PC-3 (cell line): ENCODE data around the gene KCND3. TPM values are rescaled to one million over a fixed set of nuclear protein-coding genes. Genes with fewer than 3 reads are reported as not detected.

Experiments
- ATAC-seq: fragments of 200-7000 bp; cut with Tn5 transposase; 2 replicates; pipeline ENCODE4 v1.9.1; 2020; ENCODE audit warnings: mild to moderate bottlenecking, moderate library complexity
- BruUV-seq: library from RNA; stranded (reverse); fragments of 400-500 nt; replicated peaks from 2 replicates; lab custom pipeline; 2021; lab: Mats Ljungman, UMichigan
- CTCF ChIA-PET: fragments of 300-600 bp; sonication (Branson Sonifier 250); formaldehyde crosslinking; loops from one replicate; lab custom pipeline; 2022; ENCODE audit warnings: antibody characterized with exemption; lab: Charles Lee
- POLR2A ChIA-PET: fragments of 300-600 bp; sonication (Branson Sonifier 250); formaldehyde crosslinking; loops from one replicate; lab custom pipeline; 2022; ENCODE audit warnings: antibody characterized with exemption; ENCODE audit not compliant: unreplicated experiment; lab: Charles Lee
- DNase-seq: peaks from one replicate; pipeline ENCODE4 v3.0.0-alpha.2; 2015
- H2AFZ ChIP-seq: fragments of 300-600 bp; sonication (generic); 2 replicates; pipeline ENCODE4 v1.6.0; 2016; ENCODE audit warnings: antibody characterized with exemption, low read length
- H3F3A ChIP-seq: fragments of 300-600 bp; sonication (generic); one replicate; pipeline ENCODE4 v1.6.0; 2017; ENCODE audit warnings: antibody characterized with exemption, low read length, control low read depth, mild to moderate bottlenecking; ENCODE audit not compliant: unreplicated experiment
- H3K27ac ChIP-seq: fragments of 300-600 bp; sonication (generic); 2 replicates; pipeline ENCODE4 v1.5.1; 2016; ENCODE audit warnings: mild to moderate bottlenecking, low read length
- H3K27me3 ChIP-seq: fragments of 300-600 bp; sonication (generic); 2 replicates; pipeline ENCODE4 v1.6.1; 2016; ENCODE audit warnings: low read length, mixed read lengths
- H3K36me3 ChIP-seq: fragments of 300-600 bp; sonication (generic); 2 replicates; pipeline ENCODE4 v1.6.1; 2016; ENCODE audit warnings: low read depth, mixed run types, low read length, mixed read lengths
- H3K4me1 ChIP-seq: fragments of 300-600 bp; sonication (generic); 2 replicates; pipeline ENCODE4 v1.5.1; 2016; ENCODE audit warnings: low read length; ENCODE audit not compliant: insufficient read depth
- H3K4me2 ChIP-seq: fragments of 300-600 bp; sonication (generic); 2 replicates; pipeline ENCODE4 v1.6.0; 2016; ENCODE audit warnings: low read length
- H3K4me3 ChIP-seq: fragments of 300-600 bp; sonication (generic); 2 replicates; pipeline ENCODE4 v1.5.1; 2016; ENCODE audit warnings: mild to moderate bottlenecking, low read length, mixed read lengths
- H3K79me2 ChIP-seq: fragments of 300-600 bp; sonication (generic); 2 replicates; pipeline ENCODE4 v1.6.1; 2017; ENCODE audit warnings: low read length, mixed read lengths
- H3K9ac ChIP-seq: fragments of 300-600 bp; sonication (generic); 2 replicates; pipeline ENCODE4 v1.6.0; 2016; ENCODE audit warnings: mild to moderate bottlenecking, low read length
- H3K9me2 ChIP-seq: fragments of 300-600 bp; sonication (generic); replicated peaks from 2 replicates; pipeline ENCODE4 v1.6.1; 2016; ENCODE audit warnings: mixed run types, low read length, mixed read lengths
- H3K9me3 ChIP-seq: fragments of 300-600 bp; sonication (generic); 2 replicates; pipeline ENCODE4 v1.6.1; 2016; ENCODE audit warnings: low read length, mixed read lengths
- H4K20me1 ChIP-seq: fragments of 300-600 bp; sonication (generic); 2 replicates; pipeline ENCODE4 v1.6.1; 2016; ENCODE audit warnings: low read length, mixed read lengths
- EZH2 ChIP-seq: fragments of 300-600 bp; sonication (generic); IDR thresholded peaks from one replicate; pipeline ENCODE4 v1.6.1; 2017; ENCODE audit warnings: antibody characterized with exemption, mild to moderate bottlenecking, low read length; ENCODE audit not compliant: unreplicated experiment
- EZH2phosphoT487 ChIP-seq: fragments of 300-600 bp; sonication (generic); IDR thresholded peaks from 2 replicates; pipeline ENCODE4 v1.6.1; 2018; ENCODE audit warnings: mild to moderate bottlenecking, antibody characterized with exemption, low read length, borderline replicate concordance
- intact Hi-C: fragments of 100-400 bp; cut with micrococcal nuclease; formaldehyde crosslinking; loops from 2 replicates; pipeline ENCODE4 v1.9.0; 2023
- total RNA-seq: library from RNA; depleted of rRNA; stranded (reverse); fragments of >200 nt; gene quantifications from 2 replicates; pipeline ENCODE4 v1.2.3, GENCODE V29; 2014
- TF ChIP-seq, protein P1 (sequence below): fragments of 300-600 bp; sonication (generic); conservative IDR thresholded peaks from 2 replicates; pipeline ENCODE4 v1.5.1; 2017; ENCODE audit warnings: antibody characterized with exemption, low read depth, mild to moderate bottlenecking, low read length

Gene KCND3
- total RNA-seq, 1 experiment from 2014 or later = not detected

GRCh38 chr1:111923766-111924165, 65.7 kb downstream of the KCND3 start:
- Histone ChIP-seq H3K4me1 (no peaks in the 10 kb centered on the region), H3K4me2 (no peak overlapping the region), H3K9me2 (no peaks in the 10 kb centered on the region), H2AFZ (no peak overlapping the region), H3K27me3 (peaks cover 47% of the 10 kb centered on the region), H3K9ac (no peak overlapping the region), H3K27ac (no peak overlapping the region), H4K20me1 (no peaks in the 10 kb centered on the region), H3K79me2 (no peaks in the 10 kb centered on the region), H3K4me3 (no peak overlapping the region), H3K9me3 (no peaks in the 10 kb centered on the region), H3F3A (no peaks in the 10 kb centered on the region), H3K36me3 (no peaks in the 10 kb centered on the region)
- ChIA-PET POLR2A (no interaction called here), CTCF (no interaction called here)
- ATAC-seq (no peak), DNase-seq (no peak)
- intact Hi-C loops = no loop called here
- BruUV-seq = no TSS peak
- TF ChIP-seq EZH2phosphoT487 (no peak), EZH2 (no peak)
- TF ChIP-seq, protein P1, sequence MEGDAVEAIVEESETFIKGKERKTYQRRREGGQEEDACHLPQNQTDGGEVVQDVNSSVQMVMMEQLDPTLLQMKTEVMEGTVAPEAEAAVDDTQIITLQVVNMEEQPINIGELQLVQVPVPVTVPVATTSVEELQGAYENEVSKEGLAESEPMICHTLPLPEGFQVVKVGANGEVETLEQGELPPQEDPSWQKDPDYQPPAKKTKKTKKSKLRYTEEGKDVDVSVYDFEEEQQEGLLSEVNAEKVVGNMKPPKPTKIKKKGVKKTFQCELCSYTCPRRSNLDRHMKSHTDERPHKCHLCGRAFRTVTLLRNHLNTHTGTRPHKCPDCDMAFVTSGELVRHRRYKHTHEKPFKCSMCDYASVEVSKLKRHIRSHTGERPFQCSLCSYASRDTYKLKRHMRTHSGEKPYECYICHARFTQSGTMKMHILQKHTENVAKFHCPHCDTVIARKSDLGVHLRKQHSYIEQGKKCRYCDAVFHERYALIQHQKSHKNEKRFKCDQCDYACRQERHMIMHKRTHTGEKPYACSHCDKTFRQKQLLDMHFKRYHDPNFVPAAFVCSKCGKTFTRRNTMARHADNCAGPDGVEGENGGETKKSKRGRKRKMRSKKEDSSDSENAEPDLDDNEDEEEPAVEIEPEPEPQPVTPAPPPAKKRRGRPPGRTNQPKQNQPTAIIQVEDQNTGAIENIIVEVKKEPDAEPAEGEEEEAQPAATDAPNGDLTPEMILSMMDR = no peak

GRCh38 chr1:111921948-111922347, 67.5 kb downstream of the KCND3 start:
- H3K9ac ChIP-seq = no peak overlapping the region

More at GRCh38 chr1:111921948-111922347, 67.5 kb downstream of the KCND3 start:
- no peak for TF ChIP-seq EZH2
- TF ChIP-seq, protein P1 = no peak
- TF ChIP-seq EZH2phosphoT487 = no peak
- ChIA-PET CTCF (no interaction called here), POLR2A (no interaction called here)
- Histone ChIP-seq H3K27ac (no peak overlapping the region), H3K79me2 (no peaks in the 10 kb centered on the region), H3F3A (no peaks in the 10 kb centered on the region), H3K4me1 (no peaks in the 10 kb centered on the region), H3K4me3 (no peak overlapping the region), H3K36me3 (no peaks in the 10 kb centered on the region), H3K4me2 (no peak overlapping the region), H4K20me1 (no peaks in the 10 kb centered on the region), H2AFZ (no peak overlapping the region), H3K27me3 (peaks cover 51% of the 10 kb centered on the region), H3K9me2 (no peaks in the 10 kb centered on the region), H3K9me3 (no peaks in the 10 kb centered on the region)
- DNase-seq (no peak), ATAC-seq (no peak)
- intact Hi-C loops = no loop called here
- BruUV-seq = no TSS peak
